ENCODE data around the gene NCOA7. TPM values are rescaled to one million over a fixed set of nuclear protein-coding genes. Genes with fewer than 3 reads are reported as not detected.
A peak's percentile ranks its signal among the peaks of the same experiment; 100 is the strongest.
"Not testable (repeated sequence)": the region's sequence is repeated elsewhere in the genome, so short reads cannot be mapped to it uniquely, and the experiment has no call there.

Gene NCOA7
- total and polyA plus RNA-seq, 11 donors, result 3.8 to 23.1 (median 8.2) TPM

DNA sequence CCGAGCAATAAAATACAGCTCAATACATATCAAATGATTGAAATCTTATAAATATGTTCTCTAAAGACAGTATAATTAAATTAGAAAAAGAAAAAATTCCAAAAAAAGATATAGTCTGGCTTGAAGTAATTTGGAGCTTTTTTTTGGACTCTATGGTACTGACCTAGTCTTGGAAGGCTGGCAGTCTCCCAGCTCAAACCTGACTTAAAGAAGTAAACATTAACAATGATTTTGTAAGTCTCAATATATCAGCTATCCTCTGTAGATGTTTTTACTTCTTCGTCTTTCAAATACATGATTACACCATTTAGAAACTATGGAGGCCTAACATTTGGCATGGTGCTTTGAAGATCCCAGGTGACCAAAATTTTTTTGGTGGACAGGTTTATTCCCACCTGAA, 180.0 kb downstream of the NCOA7 start:
- DNase-seq, result no peak
- no peaks in the 10 kb centered on the region for H3K4me1 ChIP-seq
- no peak for ATAC-seq
- H3K36me3 ChIP-seq, result peaks cover 0 to 61% (median 19%) of the 10 kb centered on the region in 9 donors
- no peak overlapping the region for H3K27ac ChIP-seq
- TF ChIP-seq POLR2A (IDR thresholded peaks at IDR 0.05), result no peak
- TF ChIP-seq, protein P1, sequence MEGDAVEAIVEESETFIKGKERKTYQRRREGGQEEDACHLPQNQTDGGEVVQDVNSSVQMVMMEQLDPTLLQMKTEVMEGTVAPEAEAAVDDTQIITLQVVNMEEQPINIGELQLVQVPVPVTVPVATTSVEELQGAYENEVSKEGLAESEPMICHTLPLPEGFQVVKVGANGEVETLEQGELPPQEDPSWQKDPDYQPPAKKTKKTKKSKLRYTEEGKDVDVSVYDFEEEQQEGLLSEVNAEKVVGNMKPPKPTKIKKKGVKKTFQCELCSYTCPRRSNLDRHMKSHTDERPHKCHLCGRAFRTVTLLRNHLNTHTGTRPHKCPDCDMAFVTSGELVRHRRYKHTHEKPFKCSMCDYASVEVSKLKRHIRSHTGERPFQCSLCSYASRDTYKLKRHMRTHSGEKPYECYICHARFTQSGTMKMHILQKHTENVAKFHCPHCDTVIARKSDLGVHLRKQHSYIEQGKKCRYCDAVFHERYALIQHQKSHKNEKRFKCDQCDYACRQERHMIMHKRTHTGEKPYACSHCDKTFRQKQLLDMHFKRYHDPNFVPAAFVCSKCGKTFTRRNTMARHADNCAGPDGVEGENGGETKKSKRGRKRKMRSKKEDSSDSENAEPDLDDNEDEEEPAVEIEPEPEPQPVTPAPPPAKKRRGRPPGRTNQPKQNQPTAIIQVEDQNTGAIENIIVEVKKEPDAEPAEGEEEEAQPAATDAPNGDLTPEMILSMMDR (IDR thresholded peaks at IDR 0.05), result no peak
- H3K27me3 ChIP-seq, result no peaks in the 10 kb centered on the region
- intact Hi-C loops (cut with DNase I), result loop anchor here in 8 of 10 donors (5.0 kb wide), 4 partner anchors 113 to 663 kb away; no protein-coding TSS in a partner anchor
- 0 to 69% (median 1%) methylated on average over 2 of the region's 2 CpGs for WGBS, 4 donors
- H3K4me3 ChIP-seq, result no peak overlapping the region
- no peaks in the 10 kb centered on the region for H3K9me3 ChIP-seq

DNA sequence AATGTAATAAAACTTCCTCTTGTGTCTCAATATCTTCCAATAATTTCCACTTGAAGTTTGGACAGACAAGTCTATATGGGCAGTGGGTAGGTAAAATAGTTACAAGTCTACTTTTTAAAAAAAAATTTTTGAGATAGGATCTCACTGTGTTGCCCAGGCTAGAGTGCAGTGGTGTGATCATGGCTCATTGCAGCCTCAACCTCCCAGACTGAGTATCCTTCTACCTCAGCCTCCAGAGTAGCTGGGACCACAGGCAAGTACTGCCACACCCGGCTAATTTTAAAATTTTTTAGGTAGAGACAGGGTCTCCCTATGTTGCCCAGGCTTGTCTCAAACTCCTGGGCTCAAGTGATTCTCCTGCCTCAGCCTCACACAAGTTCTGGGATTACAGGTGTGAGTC, 181.7 kb downstream of the NCOA7 start:
- not testable (repeated sequence) for H3K27ac ChIP-seq, H3K4me1 ChIP-seq, H3K27me3 ChIP-seq, ATAC-seq, DNase-seq, H3K9me3 ChIP-seq, H3K4me3 ChIP-seq
- 94 to 100% (median 97%) methylated on average over 1 of the region's 1 CpG for WGBS, 4 donors
- peaks cover 0 to 69% (median 30%) of the 10 kb centered on the region in 9 donors for H3K36me3 ChIP-seq
- intact Hi-C loops (cut with DNase I), result loop anchor here in 8 of 10 donors (5.0 kb wide), 4 partner anchors 115 to 665 kb away; no protein-coding TSS in a partner anchor

DNA sequence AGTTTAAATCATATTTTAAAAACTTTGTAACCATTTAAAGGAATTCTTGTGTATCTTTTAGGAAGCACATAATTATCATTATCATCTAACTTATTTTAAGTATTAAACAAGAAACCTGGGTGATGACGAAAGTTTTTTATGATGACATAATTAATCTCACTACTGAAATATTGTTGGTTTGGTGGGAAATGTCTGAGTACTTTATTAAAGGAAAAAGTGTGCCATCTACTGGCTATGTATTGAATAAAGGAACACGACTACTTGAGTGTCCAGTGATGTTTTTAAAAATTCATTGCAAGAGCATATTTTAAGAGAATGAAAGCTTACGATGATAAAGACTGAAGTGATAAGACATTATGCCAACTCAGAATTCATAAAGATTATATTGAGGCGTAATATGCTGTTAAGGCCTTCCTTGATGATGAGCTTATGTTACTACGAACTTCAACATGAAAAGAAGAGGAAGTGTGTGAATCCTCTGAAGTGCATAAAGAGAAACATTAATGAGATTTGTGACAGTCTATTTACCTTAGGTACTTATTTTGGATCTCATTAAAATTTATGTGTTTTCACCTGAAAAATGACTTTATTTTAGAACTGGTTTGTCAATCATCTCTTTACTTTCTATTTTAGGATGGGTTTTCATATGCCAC, 183.6 kb downstream of the NCOA7 start:
- H3K9me3 ChIP-seq, result no peaks in the 10 kb centered on the region
- no peak overlapping the region for H3K27ac ChIP-seq
- H3K4me1 ChIP-seq, result no peaks in the 10 kb centered on the region
- H3K27me3 ChIP-seq, result no peaks in the 10 kb centered on the region
- intact Hi-C loops (cut with DNase I), result loop anchor here in 8 of 10 donors (5.0 kb wide), 4 partner anchors 117 to 667 kb away; no protein-coding TSS in a partner anchor
- H3K36me3 ChIP-seq, result peaks cover 0 to 71% (median 32%) of the 10 kb centered on the region in 9 donors
- TF ChIP-seq POLR2A (IDR thresholded peaks at IDR 0.05), result no peak
- TF ChIP-seq, protein P1 (IDR thresholded peaks at IDR 0.05), result peak; percentile 37 to 69 (median 59)
- WGBS, 4 donors, result 37 to 45% (median 42%) methylated on average over 5 of the region's 5 CpGs
- ATAC-seq, result peak in 2 of 4 donors; percentile 48 to 54
- no peak overlapping the region for H3K4me3 ChIP-seq
- no peak for DNase-seq

DNA sequence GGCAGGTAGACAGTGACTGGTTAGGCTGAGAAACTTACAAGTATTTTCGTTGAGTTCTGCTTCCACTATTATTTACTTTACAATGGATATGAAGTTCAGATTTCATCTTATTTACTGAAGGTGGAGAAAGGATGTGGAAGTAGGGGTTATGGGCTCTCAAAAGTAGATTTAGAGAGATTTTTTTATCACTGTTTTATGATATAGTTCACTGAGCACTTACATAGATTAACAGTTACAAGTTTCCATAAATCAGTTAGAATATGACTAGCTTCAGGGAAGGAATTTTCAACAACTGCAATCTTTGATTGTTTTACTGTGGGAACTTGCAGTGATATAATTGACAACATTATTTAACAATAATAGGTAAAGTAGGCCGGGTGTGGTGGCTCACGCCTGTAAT, 188.3 kb downstream of the NCOA7 start:
- Histone ChIP-seq H3K36me3 (peaks cover 0 to 68% (median 32%) of the 10 kb centered on the region in 9 donors), H3K9me3 (no peaks in the 10 kb centered on the region), H3K27me3 (no peaks in the 10 kb centered on the region), H3K4me1 (no peaks in the 10 kb centered on the region), H3K27ac (no peak overlapping the region), H3K4me3 (no peak overlapping the region)
- TF ChIP-seq POLR2A (IDR thresholded peaks at IDR 0.05), result no peak
- TF ChIP-seq, protein P1 (IDR thresholded peaks at IDR 0.05), result no peak
- 89 to 94% (median 92%) methylated on average over 3 of the region's 3 CpGs for WGBS, 4 donors
- intact Hi-C loops (cut with DNase I), result no loop called here
- DNase-seq (no peak), ATAC-seq (no peak)

Other genes starting within 250 kb of the NCOA7 start
- gene HEY2, start 41.3 kb upstream of the NCOA7 start, total RNA-seq, result 10 to 100 TPM; 29.2 to 50.9 (median 40.6) TPM
- 10 to 100 TPM; 19.9 to 21.4 TPM for gene HEY2, start 41.3 kb upstream of the NCOA7 start, polyA plus RNA-seq
- 10 to 100 TPM; 26.3 to 40.0 (median 33.8) TPM for gene HINT3, start 165.8 kb downstream of the NCOA7 start, total RNA-seq
- 10 to 100 TPM in 1 of 2 donors, 1 to 10 TPM in 1; 8.1 to 23.9 TPM for gene HINT3, start 165.8 kb downstream of the NCOA7 start, polyA plus RNA-seq
- gene TRMT11, start 195.6 kb downstream of the NCOA7 start, total RNA-seq, result 10 to 100 TPM in 7 of 9 donors, 1 to 10 TPM in 2; 9.0 to 15.6 (median 11.8) TPM
- gene TRMT11, start 195.6 kb downstream of the NCOA7 start, polyA plus RNA-seq, result 1 to 10 TPM; 8.0 to 8.8 TPM

Data from heart left ventricle (tissue), 16 donors.